ENCODE results near the gene PRKAG1. TPM values are rescaled to one million over a fixed set of nuclear protein-coding genes. Genes with fewer than 3 reads are reported as not detected.

Gene PRKAG1
- total RNA-seq, 4 donors from 2014 or later, result 40.0 to 61.4 (median 49.6) TPM

DNA sequence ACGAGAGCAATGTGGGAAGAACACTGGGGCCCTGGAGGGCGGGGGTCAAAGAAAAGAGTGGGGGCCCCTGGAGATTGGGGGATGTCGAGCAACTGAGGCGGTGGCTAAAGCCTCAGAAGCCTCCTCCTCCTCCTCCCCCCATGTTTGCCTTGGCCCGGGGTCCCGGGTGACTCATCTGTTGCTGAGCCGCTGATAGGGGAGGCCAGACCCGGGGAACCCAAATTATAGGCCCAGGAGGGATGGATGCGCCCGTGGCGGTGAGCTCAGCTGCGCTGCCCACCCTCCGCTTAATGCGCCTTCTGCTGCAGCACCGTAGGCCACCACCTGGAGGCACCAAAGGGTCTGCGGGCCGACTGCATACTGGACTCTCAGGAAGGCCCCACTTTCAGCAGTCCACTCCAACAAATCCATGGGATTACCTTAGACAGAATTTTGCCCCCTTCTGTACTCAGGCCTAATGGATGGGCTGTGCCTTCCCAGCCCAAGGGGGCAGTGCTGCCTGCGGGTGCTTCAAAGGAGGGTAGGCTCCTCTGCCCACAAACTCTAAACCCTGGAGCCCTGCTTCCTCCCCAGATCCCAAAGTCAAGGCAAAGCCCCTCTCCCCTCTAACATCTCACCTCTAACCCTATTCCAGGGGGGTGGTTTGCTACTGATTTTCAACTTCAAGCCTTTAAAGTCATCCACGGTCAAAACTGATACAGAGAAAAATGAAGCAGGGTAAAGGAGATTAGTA lies 44.5 kb downstream of the PRKAG1 start:
- peaks cover 60% of the 10 kb centered on the region for H3K4me1 ChIP-seq
- no peaks in the 10 kb centered on the region for H3K36me3 ChIP-seq
- DNase-seq (ENCODE audit: low spot score in 2 of 2), result no peak
- H3K27me3 ChIP-seq, result peaks cover 79% of the 10 kb centered on the region
- no peak overlapping the region for H3K4me3 ChIP-seq
- TF ChIP-seq EP300 (IDR thresholded peaks at IDR 0.05) (no peak), POLR2A (IDR thresholded peaks at IDR 0.05) (no peak), POLR2AphosphoS5 (IDR thresholded peaks at IDR 0.05) (no peak)
- TF ChIP-seq, protein P1, sequence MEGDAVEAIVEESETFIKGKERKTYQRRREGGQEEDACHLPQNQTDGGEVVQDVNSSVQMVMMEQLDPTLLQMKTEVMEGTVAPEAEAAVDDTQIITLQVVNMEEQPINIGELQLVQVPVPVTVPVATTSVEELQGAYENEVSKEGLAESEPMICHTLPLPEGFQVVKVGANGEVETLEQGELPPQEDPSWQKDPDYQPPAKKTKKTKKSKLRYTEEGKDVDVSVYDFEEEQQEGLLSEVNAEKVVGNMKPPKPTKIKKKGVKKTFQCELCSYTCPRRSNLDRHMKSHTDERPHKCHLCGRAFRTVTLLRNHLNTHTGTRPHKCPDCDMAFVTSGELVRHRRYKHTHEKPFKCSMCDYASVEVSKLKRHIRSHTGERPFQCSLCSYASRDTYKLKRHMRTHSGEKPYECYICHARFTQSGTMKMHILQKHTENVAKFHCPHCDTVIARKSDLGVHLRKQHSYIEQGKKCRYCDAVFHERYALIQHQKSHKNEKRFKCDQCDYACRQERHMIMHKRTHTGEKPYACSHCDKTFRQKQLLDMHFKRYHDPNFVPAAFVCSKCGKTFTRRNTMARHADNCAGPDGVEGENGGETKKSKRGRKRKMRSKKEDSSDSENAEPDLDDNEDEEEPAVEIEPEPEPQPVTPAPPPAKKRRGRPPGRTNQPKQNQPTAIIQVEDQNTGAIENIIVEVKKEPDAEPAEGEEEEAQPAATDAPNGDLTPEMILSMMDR (IDR thresholded peaks at IDR 0.05), result peak in 1 of 2 donors; percentile 45
- no peak overlapping the region for H3K27ac ChIP-seq
- WGBS, result 54% methylated on average over 9 of the region's 19 CpGs
- no peaks in the 10 kb centered on the region for H3K9me3 ChIP-seq

- Histone ChIP-seq H3K27ac (no peak overlapping the region), H3K36me3 (no peaks in the 10 kb centered on the region), H3K4me1 (peaks cover 57% of the 10 kb centered on the region), H3K9me3 (no peaks in the 10 kb centered on the region), H3K4me3 (no peak overlapping the region), H3K27me3 (peaks cover 73% of the 10 kb centered on the region)
- WGBS, result 29% methylated on average over 9 of the region's 12 CpGs
- DNase-seq (ENCODE audit: low spot score in 2 of 2), result no peak
- no peak for TF ChIP-seq POLR2A (IDR thresholded peaks at IDR 0.05)
- TF ChIP-seq, protein P1 (IDR thresholded peaks at IDR 0.05), result no peak
- no peak for TF ChIP-seq POLR2AphosphoS5 (IDR thresholded peaks at IDR 0.05)
- TF ChIP-seq EP300 (IDR thresholded peaks at IDR 0.05), result no peak
Measured at GRCh38 chr12:48973531-48973930, 45.0 kb downstream of the PRKAG1 start.

DNA sequence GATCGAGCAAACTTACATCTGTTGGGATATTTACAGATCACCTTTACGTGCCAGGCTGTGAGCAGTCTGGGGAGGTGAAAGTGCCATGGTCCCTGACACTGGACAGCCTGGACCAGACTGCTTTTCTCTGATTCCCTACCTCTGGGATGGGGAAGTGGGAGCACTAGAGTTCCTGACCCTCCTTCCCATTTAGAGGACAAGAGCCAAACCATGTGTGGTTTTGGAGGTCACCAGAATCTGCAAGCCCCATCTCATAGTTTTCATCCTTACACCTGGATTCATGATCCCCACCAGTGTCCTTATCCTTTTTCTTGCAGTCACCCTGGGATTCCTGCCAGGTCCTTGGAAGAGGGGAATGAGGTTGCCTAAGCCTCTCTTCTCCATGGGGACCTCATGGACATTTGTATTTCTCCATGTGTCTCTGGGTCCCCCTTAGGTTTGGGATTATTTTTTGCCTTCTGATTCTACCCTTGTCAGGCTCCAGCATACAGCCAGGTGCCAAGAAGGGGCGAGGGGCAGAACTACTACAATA lies 45.6 kb downstream of the PRKAG1 start:
- Histone ChIP-seq H3K27me3 (peaks cover 68% of the 10 kb centered on the region), H3K4me1 (peaks cover 52% of the 10 kb centered on the region), H3K9me3 (no peaks in the 10 kb centered on the region), H3K4me3 (no peak overlapping the region), H3K36me3 (no peaks in the 10 kb centered on the region), H3K27ac (no peak overlapping the region)
- no peak for TF ChIP-seq EP300 (IDR thresholded peaks at IDR 0.05)
- TF ChIP-seq, protein P1 (IDR thresholded peaks at IDR 0.05), result no peak
- TF ChIP-seq POLR2AphosphoS5 (IDR thresholded peaks at IDR 0.05), result no peak
- no peak for TF ChIP-seq POLR2A (IDR thresholded peaks at IDR 0.05)
- WGBS, result 53% methylated on average over 2 of the region's 3 CpGs
- no peak for DNase-seq (ENCODE audit: low spot score in 2 of 2)

- no peaks in the 10 kb centered on the region for H3K9me3 ChIP-seq
- TF ChIP-seq POLR2A (IDR thresholded peaks at IDR 0.05) (no peak), POLR2AphosphoS5 (IDR thresholded peaks at IDR 0.05) (no peak), EP300 (IDR thresholded peaks at IDR 0.05) (no peak)
- TF ChIP-seq, protein P1 (IDR thresholded peaks at IDR 0.05), result no peak
- whole genome bisulfite sequencing, result 20% methylated on average over 12 of the region's 23 CpGs
- H3K27me3 ChIP-seq, result peaks cover 61% of the 10 kb centered on the region
- H3K27ac ChIP-seq, result no peak overlapping the region
- no peaks in the 10 kb centered on the region for H3K36me3 ChIP-seq
- no peak overlapping the region for H3K4me3 ChIP-seq
- H3K4me1 ChIP-seq, result peaks cover 49% of the 10 kb centered on the region
- DNase-seq (ENCODE audit: low spot score in 2 of 2), result no peak
Measured at GRCh38 chr12:48972213-48972951, 46.2 kb downstream of the PRKAG1 start.
